ENCODE data around the gene NUP42. TPM values are rescaled to one million over a fixed set of nuclear protein-coding genes. Genes with fewer than 3 reads are reported as not detected.

Gene NUP42
- total RNA-seq, 1 donor from 2014 or later, result 29.5 TPM

- Histone ChIP-seq H3K4me3 (peak within 1 kb of the TSS; percentile 50), H3K27me3 (peaks cover 27% of the 10 kb centered on the region), H3K36me3 (no peaks in the 10 kb centered on the region), H3K4me1 (peaks cover 3% of the 10 kb centered on the region), H3K9me3 (no peaks in the 10 kb centered on the region), H3K27ac (peak within 1 kb of the TSS; percentile 71)
- no peak for TF ChIP-seq CTCF (IDR thresholded peaks at IDR 0.05)
- DNase-seq (no peak), ATAC-seq (peak; percentile 66)
- intact Hi-C loops (cut with DNase I), result no loop called here
These were observed 64.7 kb downstream of the NUP42 start, which contains the start of gene GPNMB for GRCh38 chr7:23246555-23246954. Gene GPNMB, plus strand, starts transcription at chr7:23246775. Its CDS starts 83 bp downstream, at chr7:23246858.

GRCh38 chr7:23247046-23247602, 65.3 kb downstream of the NUP42 start:
- peak; percentile 5 for ATAC-seq
- no peaks in the 10 kb centered on the region for H3K36me3 ChIP-seq
- H3K4me3 ChIP-seq, result peak overlapping the region; percentile 50
- intact Hi-C loops (cut with DNase I), result no loop called here
- no peak for DNase-seq
- H3K27ac ChIP-seq, result peak overlapping the region; percentile 71
- no peak for TF ChIP-seq CTCF (IDR thresholded peaks at IDR 0.05)
- H3K4me1 ChIP-seq, result peaks cover 3% of the 10 kb centered on the region
- H3K27me3 ChIP-seq, result peaks cover 27% of the 10 kb centered on the region
- H3K9me3 ChIP-seq, result no peaks in the 10 kb centered on the region

GRCh38 chr7:23247603-23248335, 65.9 kb downstream of the NUP42 start:
- no peaks in the 10 kb centered on the region for H3K9me3 ChIP-seq
- ATAC-seq (peak; percentile 89), DNase-seq (peak; percentile 80)
- TF ChIP-seq CTCF (IDR thresholded peaks at IDR 0.05), result no peak
- peaks cover 3% of the 10 kb centered on the region for H3K4me1 ChIP-seq
- peak overlapping the region; percentile 71 for H3K27ac ChIP-seq
- H3K36me3 ChIP-seq, result no peaks in the 10 kb centered on the region
- H3K27me3 ChIP-seq, result peaks cover 21% of the 10 kb centered on the region
- intact Hi-C loops (cut with DNase I), result no loop called here
- H3K4me3 ChIP-seq, result peak overlapping the region; percentile 50

- intact Hi-C loops (cut with DNase I), result no loop called here
- TF ChIP-seq CTCF (IDR thresholded peaks at IDR 0.05), result no peak
- Histone ChIP-seq H3K4me3 (no peak overlapping the region), H3K27me3 (peaks cover 18% of the 10 kb centered on the region), H3K36me3 (peaks cover 5% of the 10 kb centered on the region), H3K4me1 (peaks cover 3% of the 10 kb centered on the region), H3K9me3 (no peaks in the 10 kb centered on the region), H3K27ac (no peak overlapping the region)
- ATAC-seq, result no peak
- DNase-seq, result no peak
These were observed 67.6 kb downstream of the NUP42 start for GRCh38 chr7:23249486-23249885.

Other genes with a start within 250 kb of the NUP42 start
- 47.7 TPM for gene HYCC1, start 167.9 kb upstream of the NUP42 start, total RNA-seq
- gene KLHL7, start 76.3 kb upstream of the NUP42 start, total RNA-seq, result 16.4 TPM
- 322 TPM for gene GPNMB, start 64.7 kb downstream of the NUP42 start, total RNA-seq
- 42.2 TPM for gene MALSU1, start 117.3 kb downstream of the NUP42 start, total RNA-seq